Adrenal gland (tissue), 12 donors: Measurements from ENCODE around the gene MAP4K3. TPM values are rescaled to one million over a fixed set of nuclear protein-coding genes. Genes with fewer than 3 reads are reported as not detected.

Experiments used
- DNase-seq, 7 donors: peaks; one replicate each; pipeline ENCODE4 v3.0.0-alpha.2; 2019 to 2020
- H3K27ac ChIP-seq, 5 donors: fragments of 200-600 bp; sonication (generic) in 4 of 5; 1 replicate in 3 of 5; 2 replicates in 2 of 5; pipeline versions ENCODE4 v1.5.1 to v1.8.0; 2016 to 2020; ENCODE audit warnings: mild to moderate bottlenecking in 1 of 5
- H3K27me3 ChIP-seq: fragments of 200-600 bp; 2 replicates; pipeline ENCODE4 v1.8.0; 2021
- H3K36me3 ChIP-seq, 2 donors: fragments of 200-600 bp; replicated peaks in 1 of 2; 1 replicate in 1 of 2; 2 replicates in 1 of 2; pipeline versions ENCODE4 v1.5.1 to v1.8.0; 2018 to 2022
- H3K4me1 ChIP-seq, 2 donors: fragments of 200-600 bp; replicated peaks in 1 of 2; 1 replicate in 1 of 2; 2 replicates in 1 of 2; pipeline versions ENCODE4 v1.5.1 to v1.8.0; 2018 to 2021
- H3K4me3 ChIP-seq, 4 donors: fragments of 200-600 bp; sonication (generic) in 3 of 4; one replicate each; pipeline ENCODE4 v1.5.1; 2016 to 2018
- H3K9me3 ChIP-seq, 3 donors: fragments of 200-600 bp; sonication (generic) in 1 of 3; replicated peaks in 1 of 3; 1 replicate in 2 of 3; 2 replicates in 1 of 3; pipeline versions ENCODE4 v1.5.1 to v1.8.0; 2016 to 2021
- POLR2A ChIP-seq, 2 donors: fragments of 450-650 bp; IDR thresholded peaks; one replicate each; pipeline ENCODE4 v1.6.1; 2017; ENCODE audit warnings: antibody characterized with exemption in 2 of 2, mild to moderate bottlenecking in 2 of 2, moderate library complexity in 1 of 2
- WGBS, 4 donors: extraction: QIAGEN DNeasy Blood & Tissue Kit in 2 of 4; methylation state at CpG; one replicate each; pipeline versions ENCODE4 v1.1.5 to v1.1.7; 2013 to 2017; 5-methylcytosine and 5-hydroxymethylcytosine counted together
- intact Hi-C, 2 donors: fragments of 100-400 bp; cut with DNase I; formaldehyde crosslinking; loops; one replicate each; pipeline versions ENCODE4 v1.14.1 to v1.15.0; 2022 to 2023
- polyA plus RNA-seq, 3 donors: library from polyadenylated mRNA; stranded (reverse); fragments of 200-250 nt in 2 of 3; fragments of 350-450 nt in 1 of 3; fragmentation: Illumina TruSeq in 1 of 3; extraction: RNeasy Lipid Tissue Mini Kit (QIAGEN cat#74804) in 1 of 3; gene quantifications; one replicate each; pipeline ENCODE4 v1.2.3, GENCODE V29; 2013 to 2014
- total RNA-seq, 9 donors: library from RNA; depleted of rRNA in 4 of 9; stranded (reverse); fragments of >200 nt in 4 of 9; fragments of 120-200 nt in 1 of 9; fragmentation: NEBNext Ultra II Directional in 1 of 9; extraction: Animal tissue kit (Norgen Biotek cat#: 25700) in 1 of 9; gene quantifications; one replicate each; pipeline versions ENCODE4 v1.1.0 to v1.2.4, GENCODE V29; 2013 to 2023
- TF ChIP-seq, protein P1 (sequence below), 6 experiments: fragments of 450-650 bp in 4 of 6; fragments of 200-600 bp in 2 of 6; sonication (generic) in 1 of 6; IDR thresholded peaks; 1 replicate in 5 of 6; 2 replicates in 1 of 6; pipeline versions ENCODE4 v1.5.1 to v1.8.0; 2016 to 2021; ENCODE audit warnings: antibody characterized with exemption in 6 of 6, mild to moderate bottlenecking in 2 of 6, moderate library complexity in 1 of 6
- donor health status: healthy with polysubstance abuse.
- donor health status: Bipolar disorder and iron deficiency.
- donor health status: DM: yes; HTN: yes; CAD: no.
- donor health status: DM: no; HTN: no; CAD: no.
- donor health status: DM: no; HTN: no; CAD: no.
- donor health status: DM: yes; HTN: yes; CAD: no.

The MAP4K3 gene
- total and polyA plus RNA-seq, 12 donors: 15.4 to 79.7 (median 38.8) TPM

DNA sequence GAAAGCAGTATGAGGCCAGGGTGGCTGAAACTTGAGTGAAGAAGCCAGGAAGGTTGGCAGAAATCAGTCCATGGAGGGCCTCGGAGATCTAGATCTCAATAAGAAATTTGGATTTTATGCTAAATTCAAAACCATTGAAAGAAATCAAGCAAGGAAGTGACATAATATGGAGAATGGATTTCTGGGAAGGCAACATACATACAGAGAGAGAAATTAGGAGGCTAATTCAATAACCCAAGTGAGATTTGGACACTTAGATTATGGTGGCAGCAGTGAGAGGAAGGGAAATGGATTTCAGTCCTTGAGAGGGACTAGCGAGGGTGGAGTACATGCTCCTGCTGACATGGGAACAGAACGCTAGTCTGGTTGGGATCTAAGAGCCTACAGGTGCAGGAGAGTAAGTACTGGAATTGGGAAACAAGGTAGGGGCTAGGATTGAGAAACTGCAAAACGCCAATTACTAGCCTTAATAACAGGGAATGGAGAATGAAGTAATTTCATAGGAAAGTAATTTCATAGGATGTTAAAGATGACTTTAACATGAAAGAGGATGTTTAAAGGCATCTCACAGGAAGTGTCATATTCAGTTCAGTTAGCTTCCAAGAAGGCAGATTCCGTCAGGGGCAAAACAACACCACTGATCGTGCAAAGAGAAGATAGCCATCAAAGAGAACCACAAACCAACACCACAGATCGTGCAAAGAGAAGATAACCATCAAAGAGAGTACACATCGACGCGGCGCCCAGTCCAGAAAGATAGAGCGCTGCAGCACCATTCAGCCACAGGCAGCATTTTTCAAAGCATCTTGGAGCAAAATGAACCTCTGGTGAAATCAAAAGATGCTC, 220.5 kb downstream of the MAP4K3 start:
- TF ChIP-seq, protein P1, sequence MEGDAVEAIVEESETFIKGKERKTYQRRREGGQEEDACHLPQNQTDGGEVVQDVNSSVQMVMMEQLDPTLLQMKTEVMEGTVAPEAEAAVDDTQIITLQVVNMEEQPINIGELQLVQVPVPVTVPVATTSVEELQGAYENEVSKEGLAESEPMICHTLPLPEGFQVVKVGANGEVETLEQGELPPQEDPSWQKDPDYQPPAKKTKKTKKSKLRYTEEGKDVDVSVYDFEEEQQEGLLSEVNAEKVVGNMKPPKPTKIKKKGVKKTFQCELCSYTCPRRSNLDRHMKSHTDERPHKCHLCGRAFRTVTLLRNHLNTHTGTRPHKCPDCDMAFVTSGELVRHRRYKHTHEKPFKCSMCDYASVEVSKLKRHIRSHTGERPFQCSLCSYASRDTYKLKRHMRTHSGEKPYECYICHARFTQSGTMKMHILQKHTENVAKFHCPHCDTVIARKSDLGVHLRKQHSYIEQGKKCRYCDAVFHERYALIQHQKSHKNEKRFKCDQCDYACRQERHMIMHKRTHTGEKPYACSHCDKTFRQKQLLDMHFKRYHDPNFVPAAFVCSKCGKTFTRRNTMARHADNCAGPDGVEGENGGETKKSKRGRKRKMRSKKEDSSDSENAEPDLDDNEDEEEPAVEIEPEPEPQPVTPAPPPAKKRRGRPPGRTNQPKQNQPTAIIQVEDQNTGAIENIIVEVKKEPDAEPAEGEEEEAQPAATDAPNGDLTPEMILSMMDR (IDR thresholded peaks at IDR 0.05): no peak
- no peak for TF ChIP-seq POLR2A (IDR thresholded peaks at IDR 0.05)
- no peaks in the 10 kb centered on the region for H3K36me3 ChIP-seq
- no peaks in the 10 kb centered on the region for H3K27me3 ChIP-seq
- H3K9me3 ChIP-seq: no peaks in the 10 kb centered on the region
- 75 to 78% (median 77%) methylated on average over 12 of the region's 12 CpGs for WGBS, 4 donors
- H3K4me1 ChIP-seq: no peaks in the 10 kb centered on the region
- DNase-seq: no peak
- no peak overlapping the region for H3K27ac ChIP-seq
- no peak overlapping the region for H3K4me3 ChIP-seq
- intact Hi-C loops: no loop called here

DNA sequence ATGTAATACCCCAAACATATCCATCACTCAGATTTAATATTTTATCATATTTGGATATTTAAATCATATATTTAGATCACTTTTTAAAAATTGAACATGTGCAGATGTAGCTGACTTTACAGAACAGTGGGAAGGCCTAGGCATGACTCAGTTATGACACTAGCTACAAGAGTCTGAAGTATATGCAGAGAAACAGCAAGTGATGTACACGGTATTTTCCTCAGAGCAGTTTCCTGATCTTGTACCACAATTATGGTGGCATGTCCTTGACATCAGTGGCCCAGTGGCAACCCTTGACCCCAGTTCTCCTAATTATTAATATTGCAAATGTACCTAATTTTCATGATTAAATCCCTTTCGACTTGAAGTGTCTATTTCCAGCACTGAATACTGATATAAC, 221.5 kb downstream of the MAP4K3 start:
- Histone ChIP-seq H3K4me3 (no peak overlapping the region), H3K36me3 (no peaks in the 10 kb centered on the region), H3K27me3 (no peaks in the 10 kb centered on the region), H3K27ac (no peak overlapping the region), H3K9me3 (no peaks in the 10 kb centered on the region), H3K4me1 (no peaks in the 10 kb centered on the region)
- DNase-seq: no peak
- intact Hi-C loops: no loop called here
- TF ChIP-seq, protein P1 (IDR thresholded peaks at IDR 0.05): no peak
- TF ChIP-seq POLR2A (IDR thresholded peaks at IDR 0.05): no peak
- WGBS, 4 donors: 84 to 93% (median 88%) methylated on average over 2 of the region's 2 CpGs

DNA sequence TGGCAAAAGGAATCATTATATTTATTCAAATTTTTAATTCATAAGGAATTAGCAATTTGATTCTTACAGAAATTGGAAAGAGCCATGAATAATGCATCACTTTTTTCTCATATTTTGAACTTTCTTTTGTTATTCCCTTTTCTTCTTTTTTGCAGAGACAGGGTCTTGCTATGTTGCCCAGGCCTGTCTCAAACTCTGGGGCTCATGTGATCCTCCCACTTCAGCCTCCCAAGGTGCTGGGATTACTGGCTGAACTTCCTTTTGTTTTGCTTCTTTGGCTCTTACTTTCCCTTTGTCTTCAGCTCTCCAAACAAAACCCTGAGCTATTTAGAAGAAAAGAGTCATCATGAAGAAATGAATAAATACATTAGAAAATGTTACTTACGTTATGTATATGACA, 224.1 kb downstream of the MAP4K3 start:
- no peak for TF ChIP-seq POLR2A (IDR thresholded peaks at IDR 0.05)
- TF ChIP-seq, protein P1 (IDR thresholded peaks at IDR 0.05): no peak
- H3K9me3 ChIP-seq: no peaks in the 10 kb centered on the region
- intact Hi-C loops: no loop called here
- no peaks in the 10 kb centered on the region for H3K4me1 ChIP-seq
- H3K36me3 ChIP-seq: no peaks in the 10 kb centered on the region
- no peaks in the 10 kb centered on the region for H3K27me3 ChIP-seq
- WGBS, 4 donors: 93 to 100% (median 99%) methylated on average over 1 of the region's 1 CpG
- H3K4me3 ChIP-seq: no peak overlapping the region
- no peak overlapping the region for H3K27ac ChIP-seq
- no peak for DNase-seq

DNA sequence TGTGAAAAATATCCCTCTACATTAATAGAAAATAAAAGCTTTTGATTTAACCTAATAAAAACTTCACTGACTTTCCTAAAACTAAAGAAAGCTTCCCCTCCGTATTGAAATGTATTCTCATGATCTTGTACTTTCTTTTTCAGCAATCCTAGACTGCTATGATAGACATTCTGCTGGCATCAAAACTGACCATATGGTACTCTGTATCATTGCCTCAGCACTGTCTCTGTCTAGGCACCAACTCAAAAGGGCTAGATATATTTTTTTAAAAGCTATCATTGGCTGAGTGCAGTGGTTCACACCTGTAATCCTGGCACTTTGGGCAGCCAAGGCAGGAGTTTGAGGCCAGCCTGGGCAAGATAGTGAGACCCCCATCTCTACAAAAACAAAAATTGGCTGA, 226.2 kb downstream of the MAP4K3 start:
- 67 to 86% (median 78%) methylated on average over 1 of the region's 1 CpG for WGBS, 4 donors
- Histone ChIP-seq H3K27ac (no peak overlapping the region), H3K9me3 (no peaks in the 10 kb centered on the region), H3K4me1 (no peaks in the 10 kb centered on the region), H3K27me3 (no peaks in the 10 kb centered on the region), H3K36me3 (no peaks in the 10 kb centered on the region), H3K4me3 (no peak overlapping the region)
- TF ChIP-seq POLR2A (IDR thresholded peaks at IDR 0.05): no peak
- TF ChIP-seq, protein P1 (IDR thresholded peaks at IDR 0.05): no peak
- intact Hi-C loops: no loop called here
- no peak for DNase-seq
